Central memory CD4-positive, alpha-beta T cell (primary cell): ENCODE measurements around the gene TRABD2B.

ENCODE experiments used
- DNase-seq: peaks from one replicate; pipeline ENCODE4 v3.0.0; 2022

Gene TRABD2B

GRCh38 chr1:47751193-47751592, 246.0 kb downstream of the TRABD2B start:
- no peak for DNase-seq

DNA sequence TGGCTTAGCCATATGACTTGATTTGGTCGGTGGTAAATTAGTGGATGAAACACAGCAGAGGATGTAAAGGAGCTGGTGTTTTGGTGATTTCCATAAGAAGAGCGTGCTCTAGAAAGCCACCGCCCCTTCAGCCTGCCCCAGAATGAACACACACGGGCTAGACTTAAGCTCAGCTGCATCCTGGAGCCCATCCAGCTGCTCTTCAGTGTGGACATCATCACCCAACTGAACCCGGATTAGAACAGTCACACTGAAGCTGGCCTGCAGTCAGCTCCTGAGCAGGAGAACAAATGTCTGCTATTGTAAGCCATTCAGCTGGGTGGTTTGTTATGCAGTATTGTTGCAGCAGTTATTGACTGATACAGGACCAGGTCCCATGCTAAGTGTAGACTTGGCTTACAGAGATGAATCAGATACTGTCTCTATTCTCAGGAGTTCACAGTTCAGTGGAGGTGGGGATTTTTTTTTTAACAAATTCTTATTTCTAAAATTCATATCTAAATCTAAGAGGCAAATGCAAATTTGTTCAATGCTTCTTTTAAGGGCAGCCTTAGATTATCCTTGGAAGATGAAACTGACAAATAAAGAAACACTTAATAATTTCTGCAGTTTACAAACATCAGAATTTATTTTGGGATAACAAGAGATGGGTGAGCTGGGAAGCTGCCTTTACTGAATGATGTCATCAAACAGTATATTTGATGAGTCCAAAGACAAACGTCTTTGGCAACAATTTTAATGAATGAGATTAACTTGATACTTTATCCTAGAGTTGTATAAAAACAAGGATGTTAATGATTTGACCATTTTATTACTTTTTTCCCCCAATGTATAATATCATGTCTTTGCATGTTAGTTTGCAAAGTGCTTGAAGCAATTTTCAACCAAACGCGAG, 251.2 kb downstream of the TRABD2B start:
- no peak for DNase-seq

DNA sequence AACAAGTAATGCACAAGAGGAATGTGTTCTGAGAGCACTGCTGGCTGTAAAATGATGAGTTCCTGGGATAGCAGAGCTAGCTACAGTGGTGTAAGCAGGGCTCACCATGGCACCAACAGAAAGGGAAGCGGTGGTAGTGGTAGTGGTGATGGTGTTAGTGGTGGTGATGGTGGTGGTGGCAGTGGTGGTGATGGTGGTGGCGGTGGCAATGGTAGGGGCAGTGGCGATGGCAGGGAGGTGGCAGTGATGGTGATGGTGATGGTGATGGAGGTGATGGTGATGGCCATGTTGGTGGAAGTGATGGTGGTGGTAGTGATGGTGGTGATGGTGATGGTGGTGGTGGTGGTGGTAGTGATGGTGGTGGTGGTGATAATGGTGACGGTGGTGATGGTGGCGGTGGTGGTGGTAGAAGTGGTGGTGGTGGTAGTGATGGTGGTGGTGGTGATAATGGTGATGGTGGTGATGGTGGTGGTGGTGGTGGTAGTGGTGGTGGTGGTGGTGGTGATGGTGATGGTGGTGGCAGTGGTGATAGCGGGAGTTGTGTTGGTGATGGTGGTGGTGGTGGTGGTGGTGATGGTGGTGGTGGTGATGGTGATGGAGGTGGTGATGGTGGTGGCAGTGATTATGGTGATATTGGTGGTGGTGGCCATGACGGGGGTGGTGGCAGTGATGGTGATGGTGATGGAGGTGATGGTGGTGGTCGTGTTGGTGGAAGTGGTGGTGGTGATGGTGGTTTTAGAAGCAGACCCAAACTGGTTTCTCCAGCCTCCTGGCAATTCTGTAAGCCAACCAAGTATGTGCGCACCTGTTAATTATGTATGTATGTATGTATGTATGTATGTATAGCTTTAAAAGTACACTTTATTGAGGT, 254.1 kb downstream of the TRABD2B start:
- no peak for DNase-seq

- no peak for DNase-seq
Observed at GRCh38 chr1:47738560-47739182, 258.5 kb downstream of the TRABD2B start.

DNA sequence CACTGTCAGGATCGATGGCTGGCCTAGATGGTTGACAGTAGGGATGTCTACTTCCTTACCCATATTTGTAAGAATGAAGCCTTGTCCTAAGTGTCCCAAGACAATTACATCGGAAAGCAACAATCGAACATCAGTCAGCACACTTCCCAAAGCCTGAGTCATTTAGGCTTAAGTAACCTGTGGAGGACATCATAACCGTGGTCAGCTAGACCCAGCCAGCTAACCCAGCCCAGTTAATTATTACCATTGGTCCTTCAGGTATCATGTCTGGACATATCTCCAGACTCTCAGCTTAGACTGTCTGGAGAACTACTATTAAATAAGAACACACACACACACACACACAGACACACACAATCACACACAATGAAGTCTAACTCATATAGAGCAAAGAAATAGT, 264.7 kb downstream of the TRABD2B start:
- no peak for DNase-seq

- no peak for DNase-seq
Observed at GRCh38 chr1:47731730-47732129, 265.5 kb downstream of the TRABD2B start.

GRCh38 chr1:47729685-47730084, 267.5 kb downstream of the TRABD2B start:
- no peak for DNase-seq

- no peak for DNase-seq
Observed at GRCh38 chr1:47727697-47728085, 269.5 kb downstream of the TRABD2B start.

- no peak for DNase-seq
Observed at GRCh38 chr1:47727051-47727696, 270.0 kb downstream of the TRABD2B start.

DNA sequence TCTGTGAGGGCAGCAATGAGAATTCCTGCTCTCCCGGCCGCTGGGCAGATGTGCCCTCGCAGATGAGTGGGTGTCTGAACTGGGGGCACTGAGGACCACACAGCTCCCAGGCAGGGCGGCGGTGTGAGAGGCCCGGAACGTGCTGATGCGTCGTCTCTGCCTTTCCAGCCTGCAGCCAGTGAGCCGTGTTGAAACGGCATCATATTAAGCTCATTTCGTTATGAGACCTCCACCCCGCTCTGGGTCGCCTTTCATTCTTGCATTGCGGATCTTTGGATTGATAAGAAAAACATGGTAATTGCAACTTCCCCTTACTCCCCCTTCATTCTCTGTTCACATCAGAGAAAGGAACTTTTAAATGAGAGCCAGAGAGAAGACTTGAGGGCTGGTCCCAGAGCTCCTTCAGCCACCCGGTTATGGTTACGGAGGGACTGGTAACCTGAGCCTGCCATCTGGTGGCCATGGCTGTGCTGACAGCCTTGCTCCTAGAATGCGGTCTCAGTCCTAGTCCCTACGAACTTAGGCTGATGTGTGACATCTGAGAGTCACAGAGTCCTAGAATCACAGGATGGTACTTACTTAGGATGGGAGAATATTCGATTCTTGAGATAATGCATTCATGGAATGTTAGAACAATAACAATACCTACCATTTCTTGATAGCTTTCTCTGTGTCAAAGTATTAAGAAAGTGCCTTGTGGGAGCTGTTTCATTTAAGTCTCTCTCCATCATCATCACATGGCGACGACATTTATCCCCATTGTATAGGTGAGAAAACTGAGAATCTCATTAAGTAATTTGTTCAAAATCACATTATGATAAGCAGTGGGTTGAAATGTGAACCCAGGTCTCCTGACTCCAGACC, 271.0 kb downstream of the TRABD2B start:
- DNase-seq, result peak; percentile 27

DNA sequence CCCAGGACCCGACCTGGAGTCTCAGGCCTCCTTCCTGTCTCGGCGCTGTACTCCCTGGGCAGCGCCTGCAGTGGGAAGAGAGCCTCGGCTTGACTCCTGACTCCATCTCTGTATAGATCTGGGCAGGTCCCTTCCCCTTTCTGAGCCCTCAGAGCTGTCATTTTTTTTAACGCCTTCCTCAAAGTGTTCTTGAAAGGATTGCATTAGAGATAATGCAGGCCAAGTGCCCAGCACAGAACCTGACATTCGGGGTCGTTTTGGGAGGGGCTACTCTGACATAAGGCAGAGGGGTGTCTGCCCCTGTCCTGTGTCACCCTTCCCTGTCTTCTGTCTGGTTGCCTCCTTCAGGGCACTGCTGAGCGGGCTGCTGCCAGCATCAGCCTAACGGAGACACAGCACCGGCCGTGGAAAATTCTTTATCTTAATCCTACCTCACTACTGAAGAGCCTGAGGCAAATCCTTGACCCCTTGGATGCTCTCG, 271.6 kb downstream of the TRABD2B start:
- DNase-seq, result no peak

- DNase-seq, result no peak
Observed at GRCh38 chr1:47725000-47725473, 272.1 kb downstream of the TRABD2B start.

DNA sequence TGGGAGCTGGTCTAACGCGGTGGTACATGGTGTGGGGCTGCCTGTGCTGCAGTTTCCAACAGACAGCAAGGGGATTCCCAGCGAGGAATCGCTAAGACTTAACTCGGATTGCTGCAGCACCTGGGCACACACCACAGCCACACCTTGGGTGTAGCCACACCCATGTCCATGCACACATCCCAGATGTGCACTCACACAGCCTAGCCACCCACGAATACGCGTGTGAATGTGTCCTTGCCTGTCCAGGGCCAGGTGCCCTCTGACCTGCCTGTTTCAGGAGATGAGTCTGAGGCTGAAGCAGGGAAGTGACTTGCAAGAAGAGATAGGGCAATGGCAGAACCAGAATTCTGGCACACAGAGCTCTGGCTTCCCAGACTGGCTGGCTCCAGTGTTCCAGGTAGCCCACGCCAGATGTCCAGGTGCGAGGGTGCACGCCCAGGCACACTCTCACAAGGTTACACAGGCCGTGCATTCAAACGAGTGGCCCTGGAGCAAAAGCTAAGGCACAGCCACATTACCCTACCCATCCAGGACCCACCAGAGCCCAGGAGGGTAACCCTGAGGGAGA, 272.7 kb downstream of the TRABD2B start:
- no peak for DNase-seq

DNA sequence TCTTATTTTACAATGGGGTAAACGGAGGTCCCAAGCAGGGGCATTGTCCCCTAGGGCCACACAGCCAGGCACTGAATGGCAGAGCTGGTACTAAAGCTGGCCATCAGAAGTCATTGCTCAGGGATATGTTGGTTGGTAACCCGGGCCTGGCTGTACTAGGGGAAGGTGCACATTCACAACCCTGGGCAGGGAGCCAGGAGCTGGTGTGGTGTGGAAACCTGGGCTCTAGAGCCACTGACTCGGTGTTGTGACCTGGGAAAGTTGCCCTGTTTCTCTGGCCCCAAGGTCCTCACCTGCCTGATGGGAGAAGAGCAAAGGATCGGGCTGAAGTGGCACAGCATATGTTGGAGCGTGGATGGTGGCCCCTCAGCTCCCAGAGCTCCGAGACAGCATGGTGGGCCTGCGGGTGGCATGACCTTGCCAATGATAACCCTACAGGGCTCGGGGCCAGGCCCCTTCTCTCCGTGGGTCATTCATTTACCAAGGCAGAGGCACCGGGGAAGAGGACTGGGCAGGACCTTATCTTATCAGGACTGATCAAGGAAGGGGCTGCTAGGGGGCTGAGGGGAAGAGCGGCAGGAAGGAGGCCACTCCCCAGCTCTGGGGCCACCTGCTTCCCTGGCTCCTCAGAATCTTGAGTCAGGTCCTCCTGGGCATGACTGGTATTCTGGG, 274.1 kb downstream of the TRABD2B start:
- DNase-seq, result no peak

DNA sequence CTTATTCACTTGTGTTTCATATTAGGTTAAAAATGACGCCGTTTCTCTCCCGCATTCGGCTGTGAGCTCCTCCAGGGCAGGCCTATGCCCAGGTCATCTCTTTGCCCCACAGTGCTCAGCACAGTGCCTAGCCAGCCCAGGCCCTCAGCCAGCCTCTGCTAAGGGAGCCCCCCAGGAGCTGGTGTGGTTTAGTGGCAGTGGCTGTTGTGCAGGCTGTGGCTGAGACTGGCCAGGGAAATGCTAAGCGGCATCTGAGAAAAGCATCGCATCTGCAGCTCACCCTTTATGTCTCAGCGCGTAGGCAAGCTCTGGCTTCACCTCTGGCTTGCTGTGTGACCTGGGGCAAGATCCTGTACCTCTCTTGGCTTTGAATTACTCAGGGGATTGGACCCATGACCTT, 275.1 kb downstream of the TRABD2B start:
- no peak for DNase-seq

DNA sequence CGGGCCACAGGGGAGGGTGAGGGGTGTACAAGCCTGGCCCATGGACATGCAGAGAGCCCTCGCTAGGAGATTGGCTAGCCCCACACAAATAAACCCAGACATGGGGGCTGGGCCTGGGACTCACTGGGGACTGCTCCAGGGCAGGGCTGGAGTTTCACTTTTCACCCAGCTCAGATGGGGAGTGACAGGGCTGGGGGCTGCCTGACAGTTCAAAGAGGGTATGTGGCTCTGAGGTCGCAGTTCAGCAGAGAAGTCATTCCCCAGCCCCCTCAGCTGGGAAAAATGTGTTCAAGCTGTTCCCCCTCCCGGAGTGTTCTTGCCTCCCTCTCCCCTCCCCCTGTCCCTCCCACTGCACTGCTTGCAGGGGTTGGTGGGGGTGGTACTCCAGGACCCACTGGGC, 277.1 kb downstream of the TRABD2B start:
- DNase-seq, result no peak

DNA sequence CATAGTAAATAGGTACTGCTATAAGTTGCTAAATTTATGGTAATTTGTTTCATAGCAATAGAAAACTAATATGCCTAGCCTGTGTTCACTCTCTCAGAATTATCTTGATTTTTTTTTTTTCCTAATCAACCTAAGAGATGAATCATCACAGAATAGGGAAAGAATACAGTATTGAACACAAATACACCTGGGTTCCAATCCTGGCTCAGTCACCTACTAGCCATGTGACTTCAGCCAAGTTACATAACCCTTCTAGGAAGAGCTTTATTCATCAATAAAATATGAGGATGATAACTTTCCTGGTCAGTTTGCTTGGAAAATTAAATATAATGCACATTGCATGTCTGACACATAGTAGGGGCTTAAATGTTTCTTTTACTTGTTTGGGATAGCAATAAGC, 279.8 kb downstream of the TRABD2B start:
- DNase-seq, result no peak

- DNase-seq, result no peak
Observed at GRCh38 chr1:47713975-47714767, 283.0 kb downstream of the TRABD2B start.

GRCh38 chr1:47713333-47713953, 283.7 kb downstream of the TRABD2B start:
- no peak for DNase-seq
